ENCODE data around the gene CDH1. TPM values are rescaled to one million over a fixed set of nuclear protein-coding genes. Genes with fewer than 3 reads are reported as not detected.

CDH1 gene
- total and polyA plus RNA-seq, 2 donors from 2014 or later = 47.0 to 149 TPM

DNA sequence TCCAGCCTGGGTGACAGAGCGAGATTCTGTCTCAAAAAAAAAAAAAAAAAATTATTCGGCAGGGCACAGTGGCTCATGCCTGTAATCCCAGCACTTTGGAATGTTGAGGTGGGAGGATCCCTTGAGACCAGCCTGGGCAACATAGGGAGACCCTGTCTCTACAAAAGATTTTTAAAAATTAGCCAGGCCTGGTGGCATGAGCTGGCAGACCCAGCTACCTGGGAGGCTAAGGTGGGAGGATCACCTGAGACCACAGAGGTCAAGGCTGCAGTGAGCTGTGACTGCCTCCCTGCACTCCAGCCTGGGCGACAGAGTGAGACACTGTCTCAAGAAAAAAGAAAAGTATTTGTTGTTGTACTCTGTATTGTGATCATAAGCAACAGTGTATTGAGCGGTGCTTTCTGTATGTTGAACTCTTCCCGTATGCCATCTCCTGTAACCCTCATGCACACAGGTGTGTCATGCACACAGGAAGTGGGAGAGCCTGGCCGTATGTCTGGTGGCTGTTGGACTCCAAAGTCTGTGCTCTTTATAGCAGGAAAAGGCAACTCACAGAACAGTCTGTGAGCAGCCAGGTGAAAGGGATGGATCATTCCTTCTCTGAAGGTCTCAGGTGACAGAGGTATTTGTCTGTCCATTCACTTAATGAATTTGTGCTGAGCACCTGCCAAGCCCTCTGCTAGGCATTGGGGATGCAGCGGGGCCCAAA, 17.1 kb downstream of the CDH1 start:
- Histone ChIP-seq H3K36me3 (ENCODE audit: control insufficient read depth in 2 of 3, insufficient read depth in 3 of 3, low read length in 3 of 3) (no peaks in the 10 kb centered on the region), H3K9me3 (ENCODE audit: control insufficient read depth in 2 of 3, insufficient read depth in 1 of 3, low read length in 3 of 3) (no peaks in the 10 kb centered on the region), H3K27me3 (ENCODE audit: control insufficient read depth, insufficient read depth, low read length) (no peaks in the 10 kb centered on the region), H3K4me3 (ENCODE audit: low read length in 3 of 3) (no peak overlapping the region), H3K4me1 (ENCODE audit: control insufficient read depth in 2 of 3, insufficient read depth in 2 of 3, low read depth in 1 of 3, low read length in 3 of 3) (peaks cover 0 to 6% (median 0%) of the 10 kb centered on the region in 3 donors), H3K27ac (ENCODE audit: low read depth in 2 of 2, low read length in 2 of 2) (no peak overlapping the region), H3K9ac (ENCODE audit: low read length in 3 of 3) (no peak overlapping the region)
- intact Hi-C loops (cut with DNase I) = no loop called here
- TF ChIP-seq, protein P1, sequence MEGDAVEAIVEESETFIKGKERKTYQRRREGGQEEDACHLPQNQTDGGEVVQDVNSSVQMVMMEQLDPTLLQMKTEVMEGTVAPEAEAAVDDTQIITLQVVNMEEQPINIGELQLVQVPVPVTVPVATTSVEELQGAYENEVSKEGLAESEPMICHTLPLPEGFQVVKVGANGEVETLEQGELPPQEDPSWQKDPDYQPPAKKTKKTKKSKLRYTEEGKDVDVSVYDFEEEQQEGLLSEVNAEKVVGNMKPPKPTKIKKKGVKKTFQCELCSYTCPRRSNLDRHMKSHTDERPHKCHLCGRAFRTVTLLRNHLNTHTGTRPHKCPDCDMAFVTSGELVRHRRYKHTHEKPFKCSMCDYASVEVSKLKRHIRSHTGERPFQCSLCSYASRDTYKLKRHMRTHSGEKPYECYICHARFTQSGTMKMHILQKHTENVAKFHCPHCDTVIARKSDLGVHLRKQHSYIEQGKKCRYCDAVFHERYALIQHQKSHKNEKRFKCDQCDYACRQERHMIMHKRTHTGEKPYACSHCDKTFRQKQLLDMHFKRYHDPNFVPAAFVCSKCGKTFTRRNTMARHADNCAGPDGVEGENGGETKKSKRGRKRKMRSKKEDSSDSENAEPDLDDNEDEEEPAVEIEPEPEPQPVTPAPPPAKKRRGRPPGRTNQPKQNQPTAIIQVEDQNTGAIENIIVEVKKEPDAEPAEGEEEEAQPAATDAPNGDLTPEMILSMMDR (IDR thresholded peaks at IDR 0.05; ENCODE audit: borderline replicate concordance, extremely low read depth, insufficient read depth) = no peak
- DNase-seq (no peak), FAIRE-seq (no peak)

DNA sequence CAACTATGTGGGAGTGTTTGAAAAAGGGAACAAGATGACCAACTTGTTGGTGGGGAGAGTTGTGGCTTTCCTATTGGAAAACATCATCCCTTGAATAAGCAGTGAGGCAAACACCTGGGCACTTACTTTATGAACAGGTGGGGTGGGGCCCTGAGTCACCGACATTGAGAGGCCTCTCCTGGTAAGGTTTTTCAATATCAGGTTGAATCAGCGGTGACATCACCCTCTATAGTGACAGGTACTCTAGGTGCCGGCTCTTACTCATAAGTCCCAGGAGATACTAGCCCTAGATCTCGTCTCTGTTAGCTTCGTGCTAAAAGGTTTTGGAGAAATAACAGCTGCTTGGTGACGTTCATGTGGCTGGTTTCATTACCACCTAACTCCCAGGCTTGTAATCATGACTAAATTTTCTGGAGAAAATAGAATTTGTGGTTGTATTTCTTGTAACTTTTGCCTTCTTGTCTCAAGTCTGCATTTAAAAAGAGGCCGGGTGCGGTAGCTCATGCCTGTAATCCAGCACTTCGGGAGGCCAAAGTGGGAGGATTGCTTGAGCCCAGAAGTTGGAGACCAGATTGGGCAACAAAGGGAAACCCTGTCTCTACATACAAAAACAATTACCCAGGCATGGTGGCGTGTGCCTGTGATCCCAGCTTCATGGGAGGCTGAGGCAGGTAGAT, 19.3 kb downstream of the CDH1 start:
- Histone ChIP-seq H3K36me3 (ENCODE audit: control insufficient read depth in 2 of 3, insufficient read depth in 3 of 3, low read length in 3 of 3) (no peaks in the 10 kb centered on the region), H3K27me3 (ENCODE audit: control insufficient read depth, insufficient read depth, low read length) (no peaks in the 10 kb centered on the region), H3K9me3 (ENCODE audit: control insufficient read depth in 2 of 3, insufficient read depth in 1 of 3, low read length in 3 of 3) (no peaks in the 10 kb centered on the region), H3K27ac (ENCODE audit: low read depth in 2 of 2, low read length in 2 of 2) (peak overlapping the region; percentile 22 to 41), H3K4me3 (ENCODE audit: low read length in 3 of 3) (no peak overlapping the region), H3K9ac (ENCODE audit: low read length in 3 of 3) (peak overlapping the region in 1 of 3 donors; percentile 12), H3K4me1 (ENCODE audit: control insufficient read depth in 2 of 3, insufficient read depth in 2 of 3, low read depth in 1 of 3, low read length in 3 of 3) (peaks cover 0 to 5% (median 0%) of the 10 kb centered on the region in 3 donors)
- peak in 1 of 5 donors; percentile 82 for DNase-seq
- TF ChIP-seq, protein P1 (IDR thresholded peaks at IDR 0.05; ENCODE audit: borderline replicate concordance, extremely low read depth, insufficient read depth) = no peak
- intact Hi-C loops (cut with DNase I) = no loop called here
- FAIRE-seq = no peak

DNA sequence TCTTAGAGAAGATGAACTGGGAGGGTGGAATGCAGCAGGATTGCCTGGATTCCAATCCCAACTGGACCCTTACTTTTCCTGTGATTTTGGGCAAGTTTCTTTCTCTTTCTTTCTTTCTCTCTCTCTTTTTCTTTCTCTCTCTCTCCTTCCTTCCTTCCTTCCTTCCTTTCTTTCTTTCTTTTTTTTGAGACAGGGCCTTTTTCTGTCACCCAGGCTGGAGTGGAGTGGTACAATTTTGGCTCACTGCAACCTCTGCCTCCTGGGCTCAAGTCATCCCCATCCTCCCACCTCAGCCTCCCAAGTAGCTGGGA, 20.5 kb downstream of the CDH1 start:
- FAIRE-seq (no peak), DNase-seq (no peak)
- H3K27ac ChIP-seq (ENCODE audit: low read depth in 2 of 2, low read length in 2 of 2) = no peak overlapping the region
- no peak overlapping the region for H3K9ac ChIP-seq (ENCODE audit: low read length in 3 of 3)
- H3K4me1 ChIP-seq (ENCODE audit: control insufficient read depth in 2 of 3, insufficient read depth in 2 of 3, low read depth in 1 of 3, low read length in 3 of 3) = peaks cover 0 to 4% (median 0%) of the 10 kb centered on the region in 3 donors
- H3K36me3 ChIP-seq (ENCODE audit: control insufficient read depth in 2 of 3, insufficient read depth in 3 of 3, low read length in 3 of 3) = no peaks in the 10 kb centered on the region
- intact Hi-C loops (cut with DNase I) = no loop called here
- H3K9me3 ChIP-seq (ENCODE audit: control insufficient read depth in 2 of 3, insufficient read depth in 1 of 3, low read length in 3 of 3) = no peaks in the 10 kb centered on the region
- no peaks in the 10 kb centered on the region for H3K27me3 ChIP-seq (ENCODE audit: control insufficient read depth, insufficient read depth, low read length)
- no peak overlapping the region for H3K4me3 ChIP-seq (ENCODE audit: low read length in 3 of 3)
- TF ChIP-seq, protein P1 (IDR thresholded peaks at IDR 0.05; ENCODE audit: borderline replicate concordance, extremely low read depth, insufficient read depth) = no peak

Measured in kidney (tissue), 14 donors.